HG03342 (cell line): ENCODE data around the gene MUS81.

ENCODE experiments used
- ATAC-seq: cut with Tn5 transposase; IDR thresholded peaks from one replicate; pipeline ENCODE4 v1.9.1; 2021; ENCODE audit warnings: mild to moderate bottlenecking, moderate library complexity; ENCODE audit not compliant: unreplicated experiment

MUS81 gene

DNA sequence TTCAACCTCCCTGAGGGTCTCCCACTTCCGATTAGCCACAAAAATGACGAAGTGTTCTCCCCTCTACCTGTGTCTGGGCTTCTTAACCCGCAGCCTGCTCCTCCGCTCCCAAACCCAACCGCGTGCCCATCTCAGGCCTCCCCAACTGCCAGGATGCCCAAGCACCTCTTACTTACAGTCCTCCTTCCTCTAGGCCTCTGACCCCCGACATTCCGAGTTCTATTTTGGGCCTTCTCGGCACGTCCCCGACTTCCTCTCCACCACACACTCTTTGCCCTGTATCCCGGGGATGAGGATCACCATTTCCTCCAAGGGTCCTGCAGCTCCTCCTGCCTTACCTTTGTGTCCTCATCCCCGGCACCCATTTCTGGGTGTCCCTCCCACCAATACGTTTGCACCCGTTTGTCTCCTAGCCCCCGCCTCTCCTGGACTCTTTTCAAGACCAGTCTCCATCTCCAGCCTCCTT lies 388 bp upstream of the MUS81 start:
- ATAC-seq: no peak

- no peak for ATAC-seq
Measured at GRCh38 chr11:65861165-65861505, 902 bp downstream of the MUS81 start.

- ATAC-seq: no peak
Measured at GRCh38 chr11:65861533-65862183, 1.4 kb downstream of the MUS81 start.

DNA sequence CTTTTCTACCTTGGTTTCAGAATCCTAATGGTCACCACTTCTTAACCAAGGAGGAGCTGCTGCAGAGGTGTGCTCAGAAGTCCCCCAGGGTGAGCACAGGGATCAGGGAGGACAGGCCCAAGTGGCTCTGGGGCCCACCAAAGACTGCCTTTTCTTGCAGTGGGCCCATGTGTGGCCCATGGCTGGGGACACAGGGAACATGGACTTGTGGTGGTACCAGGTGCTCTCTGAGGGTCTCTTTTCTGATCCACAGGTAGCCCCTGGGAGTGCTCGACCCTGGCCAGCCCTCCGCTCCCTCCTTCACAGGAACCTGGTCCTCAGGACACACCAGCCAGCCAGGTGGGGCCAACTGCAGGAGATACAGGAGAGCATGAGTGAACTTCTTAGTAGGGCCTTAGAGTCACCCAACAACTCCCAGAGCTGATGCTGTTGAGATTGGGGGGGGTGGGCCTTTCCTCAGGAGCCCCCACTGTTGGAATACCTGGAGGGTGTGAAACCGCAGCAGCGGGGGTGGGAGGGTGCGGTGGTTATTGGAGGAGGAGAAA lies 2.0 kb downstream of the MUS81 start:
- no peak for ATAC-seq

- no peak for ATAC-seq
Measured at GRCh38 chr11:65862941-65863888, 3.0 kb downstream of the MUS81 start.

DNA sequence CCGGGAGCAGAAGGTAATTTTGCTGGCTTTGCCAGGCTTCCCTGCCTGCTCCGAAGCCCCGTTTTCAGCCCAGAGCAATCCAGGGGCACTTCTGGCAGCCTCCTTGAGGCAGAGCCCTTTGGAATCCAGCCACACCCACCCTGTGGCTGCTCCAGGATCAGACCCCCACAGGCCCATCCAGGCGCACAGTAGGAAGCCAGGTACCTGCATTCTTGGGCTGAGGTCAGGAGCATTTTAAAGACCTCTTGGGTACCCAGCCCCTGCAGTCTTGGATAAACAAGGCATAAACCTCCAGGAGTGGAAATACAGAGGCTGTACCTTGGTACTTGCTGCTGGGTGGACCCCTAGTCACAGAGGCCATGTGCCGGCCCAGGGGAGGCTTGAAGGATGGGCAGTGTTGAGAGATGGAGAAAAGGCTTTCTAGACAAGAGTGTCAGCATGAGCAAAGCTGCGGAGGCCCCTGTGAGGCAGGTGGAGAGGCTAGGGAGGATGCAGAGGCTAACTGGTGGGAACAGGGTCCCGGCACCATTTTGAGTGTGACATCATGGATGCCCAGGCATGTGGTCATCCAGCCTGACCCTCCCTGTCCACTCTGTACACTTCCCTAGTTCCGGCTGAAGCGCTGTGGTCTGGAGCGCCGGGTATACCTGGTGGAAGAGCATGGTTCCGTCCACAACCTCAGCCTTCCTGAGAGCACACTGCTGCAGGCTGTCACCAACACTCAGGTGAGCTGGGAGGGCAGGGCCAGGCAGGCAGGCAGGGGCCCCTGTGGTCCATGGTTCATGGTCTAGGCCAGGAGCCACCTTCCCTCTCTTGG lies 3.9 kb downstream of the MUS81 start:
- ATAC-seq: no peak

- no peak for ATAC-seq
Measured at GRCh38 chr11:65864706-65865471, 4.7 kb downstream of the MUS81 start.

GRCh38 chr11:65865550-65866172 lies 5.4 kb downstream of the MUS81 start:
- no peak for ATAC-seq

DNA sequence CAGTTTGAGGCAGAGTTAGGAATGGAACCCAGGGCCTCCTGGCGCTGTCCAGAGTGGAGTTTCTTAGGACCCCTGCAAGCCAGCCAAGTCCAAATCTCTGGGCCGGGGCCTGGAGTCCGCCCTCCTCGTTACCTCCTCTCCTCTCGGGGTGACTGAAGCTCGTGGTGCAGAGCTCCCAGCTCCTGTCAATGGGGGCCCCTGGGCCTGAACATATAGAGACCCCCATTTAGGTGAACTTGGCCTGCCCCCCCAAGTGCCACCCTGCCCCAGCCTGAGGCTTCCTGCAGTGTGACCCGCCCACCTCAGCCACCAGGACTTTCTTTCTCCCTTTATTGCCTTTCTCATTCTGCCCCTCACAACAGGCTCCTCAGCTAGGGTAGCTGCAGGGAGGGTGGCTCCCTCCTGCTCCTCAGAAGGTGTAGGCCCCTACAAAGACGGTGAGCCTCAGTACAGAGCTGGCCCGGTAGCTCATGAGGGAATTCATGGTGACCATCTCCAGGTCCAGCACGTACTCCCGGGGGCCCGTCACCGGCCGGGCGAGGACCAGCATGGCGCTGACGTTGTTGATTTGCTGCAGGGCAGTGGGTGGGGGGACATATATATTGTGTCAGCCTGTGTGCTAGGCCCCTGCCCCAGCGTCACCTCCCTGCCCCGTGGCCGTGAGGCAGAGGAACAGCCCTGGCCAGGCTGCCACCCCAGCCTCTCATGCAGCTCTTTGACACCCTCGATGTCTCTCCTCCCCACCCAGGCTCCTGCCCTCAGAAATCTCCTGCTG lies 6.5 kb downstream of the MUS81 start:
- ATAC-seq: no peak

GRCh38 chr11:65867284-65868071 lies 7.2 kb downstream of the MUS81 start:
- no peak for ATAC-seq

GRCh38 chr11:65868076-65868667 lies 7.9 kb downstream of the MUS81 start:
- ATAC-seq: no peak

DNA sequence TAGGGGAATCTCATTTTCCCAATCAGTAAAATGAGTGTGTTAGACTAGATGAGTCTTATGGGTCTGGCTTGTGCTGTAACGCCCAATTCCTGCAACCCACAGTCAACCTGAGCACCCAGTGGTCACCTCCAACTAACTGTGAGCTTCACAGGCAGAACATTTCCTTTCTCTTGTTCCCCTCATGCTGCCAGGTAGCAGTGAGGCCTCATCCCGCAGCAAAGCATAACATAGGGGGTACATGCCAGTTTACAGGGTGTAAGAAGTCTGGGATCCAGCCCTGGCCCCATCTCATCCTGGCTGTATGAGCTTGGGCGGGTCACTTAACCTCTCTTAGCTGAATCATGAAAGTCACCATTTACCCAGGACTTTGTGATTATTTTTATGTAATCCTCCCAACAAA lies 8.7 kb downstream of the MUS81 start:
- ATAC-seq: no peak

GRCh38 chr11:65869643-65870306 lies 9.5 kb downstream of the MUS81 start:
- ATAC-seq: no peak

DNA sequence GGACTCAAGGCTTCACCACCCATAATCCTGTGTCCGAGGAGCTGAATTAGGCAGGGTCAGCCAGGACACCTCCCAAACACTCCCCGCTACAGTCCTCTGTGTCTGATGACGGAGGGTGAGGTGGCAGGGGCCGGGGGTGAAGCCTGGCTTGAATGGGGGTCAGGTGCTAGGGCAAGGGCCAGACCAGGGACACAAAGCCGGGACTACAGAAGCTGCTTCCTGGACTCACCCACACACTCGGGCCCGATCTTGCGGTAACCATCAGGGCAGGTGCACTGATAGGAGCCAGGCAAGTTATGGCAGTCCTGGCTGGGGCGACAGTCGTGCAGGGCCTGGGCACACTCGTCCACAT lies 10.1 kb downstream of the MUS81 start:
- no peak for ATAC-seq

- ATAC-seq: no peak
Measured at GRCh38 chr11:65870706-65871681, 10.8 kb downstream of the MUS81 start.

DNA sequence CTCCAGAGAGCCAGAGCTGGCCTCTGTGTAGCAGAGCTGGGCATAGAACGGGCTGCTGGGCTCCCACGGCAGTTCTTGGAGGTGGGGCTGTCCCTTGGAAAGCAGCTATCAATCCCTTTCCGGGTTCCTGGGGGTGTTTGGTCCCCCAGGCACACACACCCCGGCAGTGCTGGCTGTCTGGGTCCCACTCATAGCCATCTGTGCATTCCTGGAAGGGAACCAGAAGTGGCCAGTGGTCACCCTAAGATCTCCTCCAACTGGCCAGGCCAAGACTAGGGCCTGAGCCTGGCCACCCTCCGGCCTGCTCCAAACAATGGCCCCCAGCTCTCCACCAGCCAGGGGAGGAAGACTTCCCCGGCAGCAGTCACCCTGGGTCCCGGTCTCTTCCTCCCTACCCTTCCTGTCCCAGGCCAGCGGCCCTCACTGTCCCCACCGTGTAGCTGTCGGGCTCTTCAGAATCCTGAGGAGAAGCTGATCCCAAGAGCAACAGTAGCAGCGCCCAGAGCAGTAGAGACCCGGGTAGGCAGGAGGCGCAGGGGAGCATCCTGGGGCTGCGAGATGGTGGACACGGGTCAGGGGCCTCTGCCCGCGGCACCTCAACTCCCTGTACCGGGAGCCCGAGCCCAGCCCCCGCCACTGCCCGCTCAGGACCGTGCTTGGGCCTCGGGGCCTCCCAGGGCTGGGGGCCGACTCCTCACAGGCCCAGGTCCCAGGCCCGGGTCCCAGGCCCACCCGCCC lies 11.7 kb downstream of the MUS81 start:
- no peak for ATAC-seq
